IMR-90 (cell line): ENCODE results near the gene COIL. TPM values are rescaled to one million over a fixed set of nuclear protein-coding genes. Genes with fewer than 3 reads are reported as not detected.

ENCODE experiments used
- ATAC-seq: fragments of 200-7000 bp; cut with Tn5 transposase; 2 replicates; pipeline ENCODE4 v1.9.1; 2020; ENCODE audit warnings: low read depth, mild to moderate bottlenecking, moderate library complexity
- BruUV-seq: library from RNA; stranded (reverse); fragments of 400-500 nt; replicated peaks from 2 replicates; lab custom pipeline; 2021; lab: Mats Ljungman, UMichigan
- CTCF ChIA-PET: fragments of 300-600 bp; formaldehyde crosslinking; extraction: SDS; loops from one replicate; lab custom pipeline; 2021; ENCODE audit warnings: antibody characterized with exemption; lab: Yijun Ruan, JAX
- POLR2A ChIA-PET: fragments of 300-600 bp; sonication (Branson Sonifier 250); formaldehyde crosslinking; loops from one replicate; lab custom pipeline; 2022; ENCODE audit warnings: antibody characterized with exemption; ENCODE audit not compliant: unreplicated experiment; lab: Charles Lee
- DNase-seq: peaks from one replicate; pipeline ENCODE4 v3.0.0; 2013
- H2AFZ ChIP-seq: replicated peaks from 2 replicates; pipeline ENCODE3; 2013; ENCODE audit warnings: low read length, mild to moderate bottlenecking; ENCODE audit not compliant: poor library complexity
- H2AK5ac ChIP-seq: 2 replicates; pipeline ENCODE4 v1.6.1; 2013; ENCODE audit warnings: low read depth, low read length, inconsistent platforms
- H2AK9ac ChIP-seq: replicated peaks from 2 replicates; pipeline ENCODE3; 2013; ENCODE audit warnings: mild to moderate bottlenecking, low read depth, low read length, moderate library complexity; ENCODE audit not compliant: poor library complexity
- H2BK120ac ChIP-seq: 2 replicates; pipeline ENCODE4 v1.6.1; 2013; ENCODE audit warnings: low read depth, low read length, inconsistent platforms
- H2BK15ac ChIP-seq: 3 replicates; pipeline ENCODE4 v1.6.1; 2013; ENCODE audit warnings: low read depth, low read length, inconsistent platforms
- H2BK20ac ChIP-seq: 2 replicates; pipeline ENCODE4 v1.6.1; 2013; ENCODE audit warnings: low read depth, mild to moderate bottlenecking, inconsistent platforms, low read length, moderate library complexity
- H2BK5ac ChIP-seq: 2 replicates; pipeline ENCODE4 v1.6.1; 2013; ENCODE audit warnings: mild to moderate bottlenecking, low read depth, low read length, inconsistent platforms; ENCODE audit not compliant: poor library complexity, severe bottlenecking
- H3K14ac ChIP-seq: replicated peaks from 2 replicates; pipeline ENCODE4 v1.6.1; 2013; ENCODE audit warnings: low read depth, low read length, inconsistent platforms
- H3K18ac ChIP-seq: 2 replicates; pipeline ENCODE4 v1.6.1; 2013; ENCODE audit warnings: low read depth, low read length, control low read depth
- H3K23ac ChIP-seq: 2 replicates; pipeline ENCODE4 v1.6.1; 2013; ENCODE audit warnings: low read depth, low read length, inconsistent platforms
- H3K27ac ChIP-seq: 2 replicates; pipeline ENCODE4 v1.5.1; 2013; ENCODE audit warnings: mild to moderate bottlenecking, control low read depth, low read length; ENCODE audit not compliant: insufficient read depth
- H3K27me3 ChIP-seq: 2 replicates; pipeline ENCODE4 v1.6.1; 2013; ENCODE audit warnings: low read length; ENCODE audit not compliant: control insufficient read depth, insufficient read depth
- H3K36me3 ChIP-seq: 2 replicates; pipeline ENCODE4 v1.6.1; 2013; ENCODE audit warnings: low read length, mixed read lengths; ENCODE audit not compliant: control insufficient read depth, insufficient read depth
- H3K4ac ChIP-seq: 2 replicates; pipeline ENCODE4 v1.6.1; 2013; ENCODE audit warnings: low read depth, low read length, inconsistent platforms
- H3K4me1 ChIP-seq: 2 replicates; pipeline ENCODE4 v1.6.1; 2013; ENCODE audit warnings: low read length, mixed read lengths; ENCODE audit not compliant: control insufficient read depth, insufficient read depth
- H3K4me2 ChIP-seq: 2 replicates; pipeline ENCODE4 v1.6.1; 2013; ENCODE audit warnings: low read depth, mild to moderate bottlenecking, control low read depth, low read length, moderate library complexity
- H3K4me3 ChIP-seq: 2 replicates; pipeline ENCODE4 v1.5.1; 2013; ENCODE audit warnings: low read depth, mild to moderate bottlenecking, control low read depth, low read length, moderate library complexity; ENCODE audit not compliant: insufficient read depth
- H3K56ac ChIP-seq: 2 replicates; pipeline ENCODE4 v1.6.1; 2013; ENCODE audit warnings: low read length, inconsistent platforms; ENCODE audit not compliant: insufficient read depth; ENCODE audit errors: extremely low read depth
- H3K79me1 ChIP-seq, 2 experiments: 2 replicates each; pipeline ENCODE4 v1.6.1; 2013; ENCODE audit warnings: low read length in 2 of 2, inconsistent platforms in 1 of 2, low read depth in 1 of 2
- H3K9ac ChIP-seq: 2 replicates; pipeline ENCODE4 v1.6.1; 2013; ENCODE audit warnings: low read depth, low read length, control low read depth
- H3K9me1 ChIP-seq: 2 replicates; pipeline ENCODE4 v1.6.1; 2013; ENCODE audit warnings: low read length, inconsistent platforms; ENCODE audit not compliant: insufficient read depth
- H3K9me3 ChIP-seq: 2 replicates; pipeline ENCODE4 v1.6.1; 2013; ENCODE audit warnings: low read length; ENCODE audit not compliant: control insufficient read depth, insufficient read depth
- H4K20me1 ChIP-seq: 2 replicates; pipeline ENCODE4 v1.6.1; 2013; ENCODE audit warnings: low read length, inconsistent platforms; ENCODE audit not compliant: insufficient read depth
- H4K5ac ChIP-seq: 2 replicates; pipeline ENCODE4 v1.6.1; 2013; ENCODE audit warnings: mild to moderate bottlenecking, low read depth, low read length, control low read depth
- H4K8ac ChIP-seq, 2 experiments: 2 replicates each; pipeline ENCODE4 v1.6.1; 2013; ENCODE audit warnings: low read depth in 2 of 2, low read length in 2 of 2, control low read depth in 1 of 2, inconsistent platforms in 1 of 2
- H4K91ac ChIP-seq: 2 replicates; pipeline ENCODE4 v1.6.1; 2013; ENCODE audit warnings: low read depth, low read length, inconsistent platforms; ENCODE audit not compliant: insufficient read depth
- FOS ChIP-seq: fragments of 150-350 bp; IDR thresholded peaks from 2 replicates; pipeline ENCODE4 v1.6.1; 2016; ENCODE audit warnings: low read depth, low read length
- MAZ ChIP-seq: IDR thresholded peaks from 2 replicates; pipeline ENCODE4 v1.6.1; 2012; ENCODE audit warnings: low read depth, mild to moderate bottlenecking, low read length, improper control_type of control experiment, moderate library complexity, borderline replicate concordance
- MXI1 ChIP-seq: IDR thresholded peaks from 2 replicates; pipeline ENCODE4 v1.6.1; 2012; ENCODE audit warnings: low read depth, mild to moderate bottlenecking, low read length, moderate library complexity, borderline replicate concordance
- RCOR1 ChIP-seq: IDR thresholded peaks from 2 replicates; pipeline ENCODE4 v1.6.1; 2012; ENCODE audit warnings: mild to moderate bottlenecking, low read length, improper control_type of control experiment; ENCODE audit not compliant: insufficient replicate concordance
- RFX5 ChIP-seq: IDR thresholded peaks from 2 replicates; pipeline ENCODE4 v1.8.0; 2012; ENCODE audit warnings: low read depth, mild to moderate bottlenecking, low read length, moderate library complexity
- WGBS, 2 experiments: methylation state at CpG; one replicate each; pipeline versions ENCODE4 v1.1.5 to v1.1.7; 2013; ENCODE audit warnings: missing lambda C conversion rate in 2 of 2; ENCODE audit not compliant: insufficient read length in 1 of 2; ENCODE audit errors: extremely low coverage in 2 of 2; 5-methylcytosine and 5-hydroxymethylcytosine counted together
- dilution Hi-C: fragments of 300-500 bp; cut with HindIII; formaldehyde crosslinking; loops from one replicate; pipeline ENCODE4 v1.14.3; 2018; ENCODE audit warnings: low sequenced_read_pairs; ENCODE audit not compliant: unreplicated experiment
- in situ Hi-C: fragments of 300-500 bp; cut with MboI; formaldehyde crosslinking; loops from 3 replicates; pipeline ENCODE4 v1.14.3; 2019; ENCODE audit warnings: low sequenced_read_pairs, inconsistent platforms, mixed read lengths
- intact Hi-C: fragments of 100-400 bp; cut with micrococcal nuclease; formaldehyde crosslinking; loops from 2 replicates; pipeline ENCODE4 v1.10.0; 2022
- polyA plus RNA-seq, 3 experiments: library from polyadenylated mRNA; depleted of rRNA; stranded (reverse); fragments of >200 nt; gene quantifications; 2 replicates each; pipeline ENCODE4 v1.2.3, GENCODE V29; 2012; ENCODE audit warnings: low replicate concordance in 1 of 3
- total RNA-seq: library from RNA; depleted of rRNA; stranded (reverse); fragments of >200 nt; gene quantifications from 2 replicates; pipeline ENCODE4 v1.2.3, GENCODE V29; 2012
- TF ChIP-seq, protein P1 (sequence below): fragments of 150-350 bp; IDR thresholded peaks from 2 replicates; pipeline ENCODE4 v1.6.1; 2017; ENCODE audit warnings: mild to moderate bottlenecking, antibody characterized with exemption, low read length, low read depth
- TF ChIP-seq, protein P2 (sequence below): conservative IDR thresholded peaks from 2 replicates; pipeline ENCODE4 v1.5.1; 2012; ENCODE audit warnings: mild to moderate bottlenecking, low read depth, low read length, improper control_type of control experiment

The COIL gene
- total and polyA plus RNA-seq, 2 of the 4 experiments (the other 2 are of a cell fraction): 5.2 to 13.3 TPM

DNA sequence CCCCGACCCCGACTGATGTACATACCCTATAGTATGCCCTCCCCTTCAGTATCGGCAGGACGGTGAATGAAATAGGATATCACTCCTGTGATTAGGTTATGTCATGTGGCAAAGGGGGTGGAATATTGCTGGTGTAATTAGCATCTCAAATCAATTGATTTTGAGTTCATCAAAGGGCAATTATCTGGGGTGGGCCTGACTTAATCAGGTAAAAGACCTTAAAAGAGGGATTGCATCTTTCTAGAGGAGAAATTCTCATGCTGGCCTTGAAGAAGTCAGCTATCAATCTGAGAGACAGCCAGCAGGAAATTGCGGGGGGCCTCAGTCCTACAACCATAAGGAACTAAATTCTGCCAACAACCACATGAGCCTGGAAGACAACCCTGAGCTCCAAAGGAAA lies 57.3 kb downstream of the COIL start:
- peaks cover 4% of the 10 kb centered on the region; the same call in 1 of the 2 replicates for H4K20me1 ChIP-seq
- dilution Hi-C loops: no loop called here

More for the DNA sequence above, 57.3 kb downstream of the COIL start:
- Histone ChIP-seq H2BK15ac (no peak overlapping the region), H2AFZ (no peak overlapping the region), H3K27ac (no peak overlapping the region), H3K14ac (no peak overlapping the region), H3K4me1 (peaks cover 5% of the 10 kb centered on the region; the same call in 1 of the 2 replicates), H2BK120ac (no peak overlapping the region), H3K9me1 (peaks cover 20% of the 10 kb centered on the region), H3K9me3 (no peaks in the 10 kb centered on the region), H3K56ac (no peak overlapping the region), H3K36me3 (peaks cover 66% of the 10 kb centered on the region), H2BK5ac (no peak overlapping the region), H3K79me1 (peaks cover 27 to 55% of the 10 kb centered on the region in 2 experiments), H2AK9ac (no peak overlapping the region), H3K9ac (no peak overlapping the region), H2BK20ac (no peak overlapping the region), H3K4me3 (no peak overlapping the region), H4K91ac (no peak overlapping the region), H3K23ac (no peak overlapping the region), H2AK5ac (no peak overlapping the region), H3K27me3 (no peaks in the 10 kb centered on the region), H4K5ac (no peak overlapping the region), H3K18ac (no peak overlapping the region), H4K8ac (no peak overlapping the region), H3K4ac (no peak overlapping the region), H3K4me2 (no peak overlapping the region)
- DNase-seq (no peak), ATAC-seq (no peak)
- WGBS, 2 experiments: no CpG with 5 or more reads among the region's 5 CpGs
- no TSS peak for BruUV-seq
- ChIA-PET POLR2A (no interaction called here), CTCF (interaction anchor here (0.7 kb wide), 1 partner anchor 574 kb away, joined by 3 read pairs; no protein-coding TSS in a partner anchor)
- in situ Hi-C loops (no loop called here), intact Hi-C loops (no loop called here)
- TF ChIP-seq, protein P1, sequence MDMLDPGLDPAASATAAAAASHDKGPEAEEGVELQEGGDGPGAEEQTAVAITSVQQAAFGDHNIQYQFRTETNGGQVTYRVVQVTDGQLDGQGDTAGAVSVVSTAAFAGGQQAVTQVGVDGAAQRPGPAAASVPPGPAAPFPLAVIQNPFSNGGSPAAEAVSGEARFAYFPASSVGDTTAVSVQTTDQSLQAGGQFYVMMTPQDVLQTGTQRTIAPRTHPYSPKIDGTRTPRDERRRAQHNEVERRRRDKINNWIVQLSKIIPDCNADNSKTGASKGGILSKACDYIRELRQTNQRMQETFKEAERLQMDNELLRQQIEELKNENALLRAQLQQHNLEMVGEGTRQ: no peak
- TF ChIP-seq RCOR1 (no peak), MXI1 (no peak), RFX5 (no peak), FOS (no peak), MAZ (no peak)
- TF ChIP-seq, protein P2, sequence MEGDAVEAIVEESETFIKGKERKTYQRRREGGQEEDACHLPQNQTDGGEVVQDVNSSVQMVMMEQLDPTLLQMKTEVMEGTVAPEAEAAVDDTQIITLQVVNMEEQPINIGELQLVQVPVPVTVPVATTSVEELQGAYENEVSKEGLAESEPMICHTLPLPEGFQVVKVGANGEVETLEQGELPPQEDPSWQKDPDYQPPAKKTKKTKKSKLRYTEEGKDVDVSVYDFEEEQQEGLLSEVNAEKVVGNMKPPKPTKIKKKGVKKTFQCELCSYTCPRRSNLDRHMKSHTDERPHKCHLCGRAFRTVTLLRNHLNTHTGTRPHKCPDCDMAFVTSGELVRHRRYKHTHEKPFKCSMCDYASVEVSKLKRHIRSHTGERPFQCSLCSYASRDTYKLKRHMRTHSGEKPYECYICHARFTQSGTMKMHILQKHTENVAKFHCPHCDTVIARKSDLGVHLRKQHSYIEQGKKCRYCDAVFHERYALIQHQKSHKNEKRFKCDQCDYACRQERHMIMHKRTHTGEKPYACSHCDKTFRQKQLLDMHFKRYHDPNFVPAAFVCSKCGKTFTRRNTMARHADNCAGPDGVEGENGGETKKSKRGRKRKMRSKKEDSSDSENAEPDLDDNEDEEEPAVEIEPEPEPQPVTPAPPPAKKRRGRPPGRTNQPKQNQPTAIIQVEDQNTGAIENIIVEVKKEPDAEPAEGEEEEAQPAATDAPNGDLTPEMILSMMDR: no peak
